ENCODE data around the gene FUS.
A peak's percentile ranks its signal among the peaks of the same experiment; 100 is the strongest.
"Not testable (repeated sequence)": the region's sequence is repeated elsewhere in the genome, so short reads cannot be mapped to it uniquely, and the experiment has no call there.

FUS gene

DNA sequence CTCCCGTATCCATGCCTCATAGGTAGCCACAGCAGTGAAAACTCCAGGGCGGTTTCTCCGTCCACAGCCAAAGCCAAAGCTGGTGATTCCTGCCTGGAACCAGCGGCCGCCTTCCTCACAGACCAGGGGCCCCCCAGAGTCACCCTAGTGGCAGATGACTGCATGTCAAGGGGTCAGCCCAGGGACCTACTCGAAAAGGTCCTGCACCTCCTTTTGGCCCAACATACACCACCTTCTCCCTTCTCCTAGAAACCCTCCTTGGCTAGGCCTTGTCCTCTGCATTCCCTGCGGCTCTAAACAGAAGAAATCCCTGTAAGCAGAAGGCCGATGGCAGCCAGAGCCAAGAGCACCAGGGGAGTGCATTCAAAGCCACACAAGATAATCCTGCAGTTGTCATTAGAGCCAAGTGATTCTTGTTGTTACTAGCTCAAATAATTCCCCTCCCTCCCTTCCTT lies 36.2 kb upstream of the FUS start:
- DNase-seq (ENCODE audit: low spot score), result no peak

DNA sequence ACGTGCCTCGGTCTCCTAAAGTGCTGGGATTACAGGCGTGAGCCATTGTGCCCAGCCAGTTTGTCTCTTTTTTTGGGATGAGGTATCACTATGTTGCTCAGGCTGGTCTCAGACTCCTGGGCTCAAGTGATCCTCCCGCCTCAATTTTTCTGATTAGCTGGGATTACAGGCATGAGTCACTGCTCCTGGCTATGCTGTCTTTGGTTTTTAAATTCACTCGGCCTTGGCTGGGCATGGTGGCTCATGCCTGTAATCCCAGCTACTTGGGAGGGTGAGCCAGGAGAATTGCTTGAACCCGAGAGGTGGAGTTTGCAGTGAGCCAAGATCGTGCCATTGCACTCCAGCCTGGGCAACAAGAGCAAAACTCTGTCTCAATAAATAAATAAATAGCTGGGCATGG lies 35.5 kb upstream of the FUS start:
- DNase-seq (ENCODE audit: low spot score), result not testable (repeated sequence)

DNA sequence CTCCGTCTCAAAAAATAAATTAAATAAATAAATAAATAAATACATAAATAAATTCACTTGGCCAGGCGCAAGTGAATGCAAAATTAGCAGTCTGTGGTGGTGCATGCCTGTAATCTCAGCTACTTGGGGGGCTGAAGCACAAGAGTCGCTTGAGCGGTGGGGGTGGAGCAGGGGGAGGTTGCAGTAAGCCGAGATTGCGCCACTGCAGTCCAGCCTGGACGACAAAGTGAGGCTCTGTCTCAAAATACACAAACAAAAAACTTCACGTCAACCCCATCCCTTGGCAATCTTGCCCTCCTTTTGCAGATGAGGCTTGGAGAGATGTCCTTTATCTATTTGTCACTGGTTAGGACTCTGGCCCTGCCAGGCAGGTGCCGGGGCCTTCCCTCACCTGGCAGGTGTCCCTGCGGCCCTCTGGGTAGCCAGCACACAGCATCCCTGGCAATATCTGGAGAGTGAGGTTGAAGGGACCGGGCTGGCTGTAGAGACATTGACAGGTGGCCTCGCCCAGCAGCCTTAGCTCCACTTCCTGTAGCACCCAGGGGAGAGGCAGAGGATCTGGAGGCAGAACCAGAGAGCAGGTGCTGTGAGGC lies 34.4 kb upstream of the FUS start:
- no peak for DNase-seq (ENCODE audit: low spot score)

DNA sequence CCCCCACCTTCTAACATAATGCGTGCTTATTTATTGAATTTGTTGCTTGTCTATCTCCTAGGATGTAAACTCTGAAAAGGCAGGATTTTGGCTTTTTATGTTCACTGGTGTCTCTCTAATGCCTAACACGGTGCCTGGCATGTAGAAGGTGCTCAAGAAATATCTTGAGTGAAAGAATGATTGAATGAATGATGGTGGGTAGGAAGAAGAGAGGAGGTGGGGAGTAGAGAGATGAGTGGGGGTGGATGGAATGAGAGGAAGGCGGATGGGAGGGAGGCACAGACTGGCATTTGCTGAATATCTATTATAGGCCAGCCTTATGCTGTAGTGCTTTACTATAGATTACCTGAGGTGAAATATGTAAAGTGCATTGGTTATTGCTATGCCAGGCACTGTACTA lies 32.4 kb upstream of the FUS start:
- DNase-seq (ENCODE audit: low spot score), result no peak

DNA sequence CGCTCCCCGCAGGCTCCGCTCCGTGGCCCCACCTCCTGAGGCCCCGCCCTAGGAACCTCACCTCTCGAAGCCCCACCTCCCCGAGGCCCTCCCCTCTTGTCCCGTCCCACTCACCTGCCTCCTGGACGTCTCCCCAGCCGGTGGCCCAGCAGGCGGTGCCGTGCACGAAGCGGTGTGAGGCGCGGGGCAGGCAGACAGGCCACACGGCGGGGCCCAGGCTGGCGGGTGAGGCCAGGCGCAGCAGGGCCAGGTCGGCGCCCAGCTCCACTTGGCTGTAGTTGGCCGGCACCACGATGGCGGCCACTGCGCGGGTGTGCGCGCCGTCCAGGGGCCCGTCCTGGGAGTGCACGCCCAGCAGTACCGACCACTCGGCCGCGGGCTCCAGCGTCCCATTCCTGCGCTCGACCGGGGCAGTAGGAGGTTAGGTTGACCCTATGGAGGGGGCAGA lies 31.6 kb upstream of the FUS start:
- no peak for DNase-seq (ENCODE audit: low spot score)

DNA sequence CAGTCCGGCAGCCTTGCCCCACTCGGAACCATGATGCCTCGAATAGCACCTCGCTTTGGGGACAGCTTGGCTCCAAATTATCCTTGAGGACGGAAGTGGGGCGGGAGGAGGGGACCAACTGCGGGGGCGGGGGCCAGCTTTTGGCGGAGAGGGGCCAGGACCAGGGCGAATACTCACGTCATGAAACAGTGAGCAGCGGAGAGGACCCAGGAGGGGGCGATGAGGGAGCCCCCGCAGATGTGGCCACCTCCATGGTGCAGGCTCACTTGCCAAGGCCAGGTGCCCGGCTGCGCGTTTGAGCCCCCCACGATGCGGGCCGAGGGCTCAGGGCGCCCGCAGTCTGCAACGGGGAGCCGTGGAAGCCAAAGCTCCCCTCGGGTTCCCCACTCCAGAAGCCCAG lies 31.0 kb upstream of the FUS start:
- no peak for DNase-seq (ENCODE audit: low spot score)

DNA sequence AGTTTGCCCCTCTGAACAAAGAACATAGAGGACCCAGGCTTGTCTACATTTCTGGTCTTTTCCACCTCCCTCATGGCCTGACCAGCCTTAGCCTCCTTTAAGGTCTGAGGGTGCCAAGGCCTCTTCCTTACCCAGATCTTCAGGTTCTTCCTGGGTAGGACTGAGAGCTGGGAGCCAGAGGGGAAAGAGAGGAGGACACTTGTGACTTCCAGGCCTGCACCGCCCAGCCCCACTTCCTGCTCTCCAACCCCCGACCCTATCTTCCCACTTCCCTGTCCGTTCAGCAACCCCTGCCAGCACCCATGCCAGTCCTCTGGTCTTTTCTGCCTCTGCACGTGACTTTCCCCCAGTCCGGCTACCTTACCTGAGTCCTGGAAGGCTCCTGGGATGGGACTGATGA lies 30.6 kb upstream of the FUS start:
- no peak for DNase-seq (ENCODE audit: low spot score)

DNA sequence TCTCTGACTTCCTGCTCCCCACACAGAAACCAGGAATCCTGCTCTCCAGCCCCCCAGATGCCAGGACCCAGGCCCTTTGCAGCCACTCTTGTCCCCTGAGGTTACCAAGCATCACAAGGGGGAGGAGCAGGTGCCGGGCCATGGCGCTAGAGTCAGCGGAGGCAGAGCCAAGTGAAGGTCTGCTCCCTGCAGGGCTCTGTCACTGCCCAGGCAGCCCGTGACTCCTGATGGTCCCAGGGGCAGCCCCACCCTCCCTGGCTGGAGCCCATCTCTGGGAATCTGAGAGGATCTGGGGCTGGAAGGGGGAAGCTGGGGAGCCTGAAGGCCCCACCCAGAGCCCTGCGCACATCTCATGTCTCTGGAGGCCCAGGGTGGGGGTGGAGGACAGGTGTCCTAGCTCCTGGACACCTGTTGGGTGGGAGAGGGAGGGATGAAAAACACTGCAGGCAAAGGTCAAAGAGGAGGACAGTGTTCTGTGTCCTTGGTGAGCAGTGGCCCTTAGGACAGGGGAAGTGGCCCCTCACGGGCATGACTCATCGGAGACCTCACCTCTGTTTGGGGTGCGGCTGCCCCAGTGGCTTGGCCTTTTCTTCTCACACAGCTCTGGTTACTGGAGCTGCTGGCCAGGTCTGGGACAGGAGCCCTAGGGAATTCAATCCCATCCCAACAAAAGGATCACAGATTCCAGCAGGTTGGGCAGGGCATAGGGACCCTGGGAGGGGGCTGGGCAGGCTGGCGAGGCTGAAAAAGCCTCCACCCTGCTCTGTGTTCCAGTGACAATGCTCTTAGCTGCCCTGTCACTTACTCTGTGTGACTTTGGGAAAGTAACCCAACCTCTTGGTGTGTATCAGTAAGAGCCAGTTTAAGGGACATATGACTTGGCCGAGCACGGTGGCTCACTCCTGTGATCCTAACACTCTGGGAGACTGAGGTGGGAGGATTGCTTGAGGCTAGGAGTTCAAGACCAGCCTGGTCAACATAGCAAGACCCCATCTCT lies 29.7 kb upstream of the FUS start, which contains the start of gene PRSS36:
Gene PRSS36 (minus strand): TSS at position 173 of the 997 bp plus-strand sequence. CDS start 31 bp downstream, at position 142.
- DNase-seq (ENCODE audit: low spot score), result no peak

DNA sequence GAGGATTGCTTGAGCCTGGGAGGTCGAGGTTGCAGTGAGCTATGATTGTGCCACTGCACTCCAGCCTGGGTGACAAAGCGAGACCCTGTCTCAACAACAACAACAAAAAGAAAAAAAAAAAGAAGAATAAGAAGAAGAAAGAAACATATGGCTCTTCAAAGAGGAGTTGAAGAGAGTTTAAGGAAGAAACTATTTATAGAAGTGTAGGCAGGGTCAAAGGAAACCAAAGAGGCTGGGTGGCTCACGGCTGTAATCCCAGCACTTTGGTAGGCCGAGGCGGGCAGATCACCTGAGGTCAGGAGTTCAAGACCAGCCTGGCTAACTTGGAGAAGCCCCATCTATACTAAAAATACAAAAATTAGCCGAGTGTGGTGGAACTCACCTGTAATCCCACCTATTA lies 29.0 kb upstream of the FUS start:
- DNase-seq (ENCODE audit: low spot score), result not testable (repeated sequence)

DNA sequence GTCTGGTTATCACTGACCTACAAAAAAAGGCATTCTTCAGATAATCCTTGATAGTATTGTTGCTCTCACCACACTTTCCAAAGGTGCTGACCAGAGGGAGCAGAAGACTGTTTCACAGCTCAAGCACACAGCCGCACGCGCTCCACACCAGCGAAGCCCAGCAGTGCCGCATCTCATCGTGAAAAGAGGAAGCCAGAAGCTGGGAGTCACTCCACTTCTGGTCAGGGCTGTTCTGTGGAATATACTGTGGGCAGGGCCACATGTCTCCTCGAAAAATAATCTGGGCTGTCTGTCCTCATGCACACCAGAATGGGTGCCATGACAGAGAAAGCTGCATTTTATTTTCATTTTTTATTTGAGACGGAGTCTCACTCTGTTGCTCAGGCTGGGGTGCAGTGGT lies 22.8 kb upstream of the FUS start:
- DNase-seq (ENCODE audit: low spot score), result no peak

DNA sequence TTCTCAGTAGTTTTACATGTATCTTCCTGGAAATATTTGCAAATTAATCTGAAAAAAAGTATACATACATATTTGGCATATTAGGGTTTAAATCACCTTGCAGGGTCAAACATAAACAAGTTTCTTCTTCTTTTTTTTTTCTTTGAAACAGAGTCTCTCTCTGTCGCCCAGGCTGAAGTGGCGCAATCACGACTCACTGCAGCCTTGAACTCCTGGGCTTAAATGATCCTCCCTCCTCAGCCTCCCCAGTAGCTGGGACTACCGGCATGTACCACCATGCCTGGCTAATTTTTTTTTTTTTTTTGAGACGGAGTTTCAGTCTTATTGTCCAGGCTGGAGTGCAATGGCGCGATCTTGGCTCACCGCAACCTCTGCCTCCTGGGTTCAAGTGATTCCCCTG lies 12.6 kb upstream of the FUS start:
- DNase-seq (ENCODE audit: low spot score), result no peak

DNA sequence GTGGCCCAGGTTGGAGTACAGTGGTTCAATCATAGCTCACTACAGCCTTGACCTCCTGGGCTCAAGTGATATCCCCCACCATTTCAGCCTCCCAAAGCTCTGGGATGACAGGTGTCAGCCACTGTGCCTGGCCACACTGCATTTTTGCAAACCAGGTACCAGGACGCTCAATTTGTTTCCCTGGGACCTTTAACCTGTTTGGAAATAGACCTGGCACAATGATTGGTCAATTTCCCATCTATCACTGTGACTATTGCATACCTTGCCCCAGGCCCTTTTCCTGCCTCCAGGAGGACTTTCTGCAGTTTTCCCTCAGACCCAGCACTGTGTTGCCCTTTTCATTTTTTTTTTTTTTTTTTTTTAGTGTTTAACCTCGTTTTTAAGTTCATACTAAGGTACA lies 11.1 kb upstream of the FUS start:
- DNase-seq (ENCODE audit: low spot score), result no peak

DNA sequence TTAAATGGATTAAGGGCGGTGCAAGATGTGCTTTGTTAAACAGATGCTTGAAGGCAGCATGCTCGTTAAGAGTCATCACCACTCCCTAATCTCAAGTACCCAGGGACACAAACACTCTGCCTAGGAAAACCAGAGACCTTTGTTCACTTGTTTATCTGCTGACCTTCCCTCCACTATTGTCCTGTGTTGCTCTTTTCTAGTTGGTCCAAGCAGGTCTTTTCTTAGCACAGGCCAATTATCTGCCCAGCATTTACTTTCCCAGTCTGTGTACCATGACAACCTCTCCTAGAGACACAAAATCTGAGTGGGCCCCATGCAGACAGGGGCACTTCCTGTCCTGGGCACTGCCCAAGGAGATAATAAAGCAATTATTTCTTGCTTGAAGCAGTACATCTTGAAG lies 9.9 kb upstream of the FUS start:
- DNase-seq (ENCODE audit: low spot score), result not testable (repeated sequence)

DNA sequence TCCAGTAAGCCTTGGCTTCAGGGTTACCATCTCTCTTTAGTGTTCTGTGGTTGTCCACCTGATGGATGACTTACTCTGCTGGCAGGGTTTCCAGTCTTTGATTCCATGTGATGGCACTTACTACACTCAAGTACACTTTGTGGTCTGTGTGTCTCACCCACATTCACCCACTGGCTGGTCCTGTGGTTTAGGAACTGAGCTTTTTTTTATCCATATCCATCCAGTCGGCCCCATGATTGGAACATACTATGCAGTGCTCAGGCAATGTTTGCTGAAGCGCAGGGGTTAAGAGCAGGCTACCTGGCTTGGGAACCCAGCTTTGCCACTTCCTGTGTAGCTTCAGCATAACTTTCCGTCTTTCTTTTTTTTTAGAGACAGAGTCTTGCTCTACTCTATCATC lies 2.8 kb upstream of the FUS start:
- DNase-seq (ENCODE audit: low spot score), result no peak

DNA sequence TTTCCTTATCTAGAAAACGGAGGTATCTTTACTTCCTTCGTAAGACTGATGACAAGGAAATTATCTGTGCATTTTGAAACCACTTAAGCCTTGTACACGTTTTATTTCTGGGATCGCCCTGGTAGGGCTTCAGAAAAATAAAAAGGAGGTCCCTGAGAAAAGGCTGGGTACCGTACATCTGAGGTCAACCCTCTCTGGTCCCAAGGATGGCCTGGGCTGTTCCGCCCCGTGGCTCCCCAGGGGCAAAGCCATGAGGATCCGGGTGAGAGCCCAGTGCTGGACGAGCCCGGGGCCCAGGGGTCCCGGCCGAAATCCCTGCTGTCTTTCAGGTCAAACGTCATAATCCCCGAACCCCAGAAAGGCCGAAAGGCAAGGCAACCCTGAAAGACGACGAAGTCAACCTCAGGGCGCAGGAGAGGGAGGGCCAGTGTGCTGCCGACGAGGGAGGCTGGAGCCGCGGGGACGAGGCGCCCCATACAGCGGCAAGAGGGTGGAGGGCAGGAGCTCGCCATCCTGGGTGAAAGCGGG lies 656 bp upstream of the FUS start:
- no peak for DNase-seq (ENCODE audit: low spot score)

DNA sequence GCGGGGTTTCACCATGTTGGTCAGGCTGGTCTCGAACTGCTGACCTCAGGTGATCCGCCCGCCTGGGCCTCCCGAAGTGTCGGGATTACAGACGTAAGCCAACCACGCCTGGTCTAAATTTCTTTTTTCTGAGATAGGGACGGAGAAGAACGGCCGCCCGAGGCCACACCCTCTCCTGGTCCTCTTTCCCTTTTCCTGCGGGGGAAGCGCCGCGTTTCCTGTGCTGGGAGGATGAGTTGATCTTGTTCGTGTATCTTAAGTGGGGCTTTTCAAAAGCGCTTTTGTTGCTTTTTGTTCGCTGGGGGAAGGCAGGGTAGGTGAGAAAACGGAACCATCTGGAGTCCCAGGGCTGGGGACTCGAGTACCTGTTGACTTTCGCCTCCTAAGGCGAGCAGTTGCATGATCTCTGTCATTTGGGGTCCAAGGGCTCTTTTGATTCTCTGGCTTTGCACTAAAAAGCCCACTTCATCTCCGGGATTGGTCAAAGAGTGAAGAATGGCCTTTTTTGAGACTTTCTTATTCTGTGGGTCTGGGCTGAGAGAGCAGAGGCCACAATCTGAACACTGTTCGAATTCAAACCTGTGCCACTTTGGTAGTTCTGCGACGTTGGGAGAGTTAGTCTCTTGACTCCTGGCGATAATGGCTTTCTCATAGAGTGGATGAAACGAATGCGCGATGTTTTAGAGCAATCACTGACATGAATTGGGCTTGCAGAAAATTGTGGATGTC lies 1.3 kb downstream of the FUS start:
- DNase-seq (ENCODE audit: low spot score), result peak; percentile 22

DNA sequence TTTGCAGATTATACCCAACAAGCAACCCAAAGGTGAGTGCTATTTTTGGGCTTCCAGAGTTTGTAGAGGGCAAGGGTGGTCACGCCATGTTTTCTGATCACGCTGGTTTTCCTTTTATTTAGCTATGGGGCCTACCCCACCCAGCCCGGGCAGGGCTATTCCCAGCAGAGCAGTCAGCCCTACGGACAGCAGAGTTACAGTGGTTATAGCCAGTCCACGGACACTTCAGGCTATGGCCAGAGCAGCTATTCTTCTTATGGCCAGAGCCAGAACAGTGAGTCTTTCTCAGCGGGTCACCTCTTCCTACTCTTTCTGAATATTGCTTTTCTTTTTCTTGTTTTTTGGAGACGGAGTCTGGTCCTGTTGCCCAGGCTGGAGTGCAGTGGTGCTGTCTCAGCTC lies 2.5 kb downstream of the FUS start:
- DNase-seq (ENCODE audit: low spot score), result no peak

DNA sequence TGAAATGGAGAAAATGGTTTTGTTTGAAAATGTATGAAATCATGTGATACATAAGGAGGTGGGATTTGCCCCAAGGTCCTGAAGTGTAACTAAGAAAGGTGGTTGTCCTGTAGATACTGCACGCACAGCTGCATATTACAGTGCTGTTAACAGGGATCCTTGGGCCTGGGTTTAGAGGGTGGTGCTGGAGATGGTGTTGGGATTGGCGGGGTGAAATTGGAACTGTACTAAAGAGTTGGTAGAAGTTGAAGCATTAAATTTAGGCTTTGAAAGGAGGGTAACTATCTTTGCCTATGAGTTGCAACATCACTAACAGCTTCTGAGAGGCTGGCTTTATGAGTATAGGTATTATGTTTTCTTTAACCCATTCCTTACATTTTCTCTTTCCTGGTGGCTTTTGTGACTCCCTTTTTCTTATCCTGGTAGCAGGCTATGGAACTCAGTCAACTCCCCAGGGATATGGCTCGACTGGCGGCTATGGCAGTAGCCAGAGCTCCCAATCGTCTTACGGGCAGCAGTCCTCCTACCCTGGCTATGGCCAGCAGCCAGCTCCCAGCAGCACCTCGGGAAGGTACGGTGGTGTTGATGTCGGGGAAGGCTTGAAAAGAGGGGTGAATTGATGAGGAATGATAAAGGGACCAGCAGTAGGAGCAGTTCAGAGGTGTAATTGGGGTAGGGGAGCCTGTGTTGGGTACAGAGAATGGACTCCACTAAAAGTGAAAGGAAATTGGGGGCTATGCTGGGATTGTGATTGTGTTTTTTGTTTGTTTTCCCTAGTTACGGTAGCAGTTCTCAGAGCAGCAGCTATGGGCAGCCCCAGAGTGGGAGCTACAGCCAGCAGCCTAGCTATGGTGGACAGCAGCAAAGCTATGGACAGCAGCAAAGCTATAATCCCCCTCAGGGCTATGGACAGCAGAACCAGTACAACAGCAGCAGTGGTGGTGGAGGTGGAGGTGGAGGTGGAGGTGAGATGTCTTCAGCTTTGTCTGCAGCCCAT lies 3.8 kb downstream of the FUS start:
- DNase-seq (ENCODE audit: low spot score), result no peak

DNA sequence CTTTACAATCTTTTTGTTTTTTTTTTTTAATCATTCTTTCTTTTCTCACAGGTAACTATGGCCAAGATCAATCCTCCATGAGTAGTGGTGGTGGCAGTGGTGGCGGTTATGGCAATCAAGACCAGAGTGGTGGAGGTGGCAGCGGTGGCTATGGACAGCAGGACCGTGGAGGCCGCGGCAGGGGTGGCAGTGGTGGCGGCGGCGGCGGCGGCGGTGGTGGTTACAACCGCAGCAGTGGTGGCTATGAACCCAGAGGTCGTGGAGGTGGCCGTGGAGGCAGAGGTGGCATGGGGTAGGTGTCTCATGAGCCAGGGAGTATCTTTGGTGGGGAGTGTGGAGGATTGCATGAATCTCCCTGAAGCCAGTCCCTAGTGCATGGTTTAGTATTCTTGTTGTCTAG lies 4.9 kb downstream of the FUS start:
- DNase-seq (ENCODE audit: low spot score), result no peak

DNA sequence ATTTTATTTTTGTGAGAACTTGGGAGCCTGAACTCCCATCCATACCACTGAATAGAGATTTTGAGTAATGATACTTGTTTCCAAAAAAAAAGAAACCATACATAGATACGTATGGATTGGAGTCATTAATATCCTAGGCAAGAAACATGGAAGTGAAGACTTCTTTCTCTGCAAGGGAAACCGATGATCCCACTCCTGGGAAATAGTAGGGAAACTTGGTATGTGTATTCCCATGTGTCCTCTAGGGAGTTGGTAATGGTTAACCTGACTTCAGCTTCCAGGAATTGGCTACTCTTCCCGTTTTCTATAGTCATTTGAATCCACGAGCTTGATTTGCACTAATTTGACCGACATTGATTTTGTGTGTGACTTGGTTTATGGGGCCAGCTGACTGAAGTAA lies 5.4 kb downstream of the FUS start:
- no peak for DNase-seq (ENCODE audit: low spot score)

DNA sequence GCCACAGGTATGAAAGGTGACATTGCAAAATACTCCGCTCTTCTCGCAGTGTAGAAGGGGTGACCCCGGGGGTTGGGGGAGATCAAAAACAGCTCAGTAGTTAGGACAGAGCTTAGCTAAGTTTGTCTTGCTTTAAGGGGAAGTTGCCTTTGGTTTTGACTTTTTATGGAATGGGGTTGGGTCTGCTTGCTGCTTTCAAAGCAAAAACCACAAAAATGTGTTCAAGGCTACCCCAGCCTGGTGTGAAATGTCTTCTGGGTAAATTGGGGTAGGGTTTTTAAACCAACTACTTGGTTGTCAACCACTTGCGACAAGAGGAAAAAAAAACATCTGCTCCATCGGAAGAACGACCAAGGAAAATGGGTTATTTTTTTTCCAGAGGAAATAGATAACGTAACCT lies 6.2 kb downstream of the FUS start:
- DNase-seq (ENCODE audit: low spot score), result no peak
